HEK293T (cell line): Measurements from ENCODE around the gene FBXO40.
"Not testable (repeated sequence)": the region's sequence is repeated elsewhere in the genome, so short reads cannot be mapped to it uniquely, and the experiment has no call there.

Experiments
- CTCF ChIA-PET: fragments of 350-600 bp; formaldehyde crosslinking; extraction: SDS; loops from one replicate; lab custom pipeline; 2021; ENCODE audit warnings: antibody characterized with exemption, inconsistent platforms; lab: Yijun Ruan, JAX
- POLR2A ChIA-PET: fragments of 350-600 bp; formaldehyde crosslinking; extraction: SDS; loops from one replicate; lab custom pipeline; 2020; ENCODE audit warnings: antibody characterized with exemption, inconsistent platforms; lab: Yijun Ruan, JAX
- DNase-seq: peaks from one replicate; pipeline ENCODE4 v3.0.0; 2012; ENCODE audit warnings: mixed read lengths; ENCODE audit errors: extremely low spot score
- ARNT ChIP-seq: fragments of 450-650 bp; IDR thresholded peaks from 2 replicates; pipeline ENCODE4 v1.6.1; 2017; ENCODE audit warnings: mild to moderate bottlenecking
- BHLHE40 ChIP-seq: fragments of 450-650 bp; IDR thresholded peaks from 2 replicates; pipeline ENCODE4 v1.6.1; 2016; ENCODE audit warnings: mild to moderate bottlenecking, moderate library complexity, borderline replicate concordance
- CTBP1 ChIP-seq: fragments of 450-650 bp; IDR thresholded peaks from 2 replicates; pipeline ENCODE4 v1.6.1; 2016; ENCODE audit warnings: borderline replicate concordance
- ELF4 ChIP-seq: fragments of 450-650 bp; IDR thresholded peaks from 2 replicates; pipeline ENCODE4 v1.6.1; 2017; ENCODE audit warnings: antibody characterized with exemption
- FOXA1 ChIP-seq: fragments of 450-650 bp; IDR thresholded peaks from 2 replicates; pipeline ENCODE4 v1.6.1; 2016; ENCODE audit warnings: mild to moderate bottlenecking
- FOXK2 ChIP-seq: fragments of 450-650 bp; IDR thresholded peaks from 2 replicates; pipeline ENCODE4 v1.6.1; 2016; ENCODE audit warnings: mild to moderate bottlenecking
- HDGF ChIP-seq: fragments of 450-650 bp; IDR thresholded peaks from 2 replicates; pipeline ENCODE4 v1.6.1; 2017; ENCODE audit warnings: antibody characterized with exemption, borderline replicate concordance
- L3MBTL2 ChIP-seq: fragments of 450-650 bp; conservative IDR thresholded peaks from 2 replicates; pipeline ENCODE4 v1.6.1; 2016; ENCODE audit warnings: mild to moderate bottlenecking
- LEF1 ChIP-seq: fragments of 450-650 bp; IDR thresholded peaks from 2 replicates; pipeline ENCODE4 v1.6.1; 2017; ENCODE audit warnings: mild to moderate bottlenecking, borderline replicate concordance
- NFRKB ChIP-seq: fragments of 450-650 bp; IDR thresholded peaks from 2 replicates; pipeline ENCODE4 v1.6.1; 2016; ENCODE audit warnings: mild to moderate bottlenecking, moderate library complexity
- PKNOX1 ChIP-seq: fragments of 450-650 bp; IDR thresholded peaks from 2 replicates; pipeline ENCODE4 v1.6.1; 2016
- SP1 ChIP-seq: fragments of 450-650 bp; IDR thresholded peaks from 2 replicates; pipeline ENCODE4 v1.6.1; 2017
- SUZ12 ChIP-seq: fragments of 450-650 bp; IDR thresholded peaks from 2 replicates; pipeline ENCODE4 v1.6.1; 2016; ENCODE audit warnings: mild to moderate bottlenecking
- TARDBP ChIP-seq: fragments of 450-650 bp; IDR thresholded peaks from 2 replicates; pipeline ENCODE4 v1.6.1; 2016
- ZNF384 ChIP-seq: fragments of 450-650 bp; IDR thresholded peaks from 2 replicates; pipeline ENCODE4 v1.6.1; 2016

The FBXO40 gene

DNA sequence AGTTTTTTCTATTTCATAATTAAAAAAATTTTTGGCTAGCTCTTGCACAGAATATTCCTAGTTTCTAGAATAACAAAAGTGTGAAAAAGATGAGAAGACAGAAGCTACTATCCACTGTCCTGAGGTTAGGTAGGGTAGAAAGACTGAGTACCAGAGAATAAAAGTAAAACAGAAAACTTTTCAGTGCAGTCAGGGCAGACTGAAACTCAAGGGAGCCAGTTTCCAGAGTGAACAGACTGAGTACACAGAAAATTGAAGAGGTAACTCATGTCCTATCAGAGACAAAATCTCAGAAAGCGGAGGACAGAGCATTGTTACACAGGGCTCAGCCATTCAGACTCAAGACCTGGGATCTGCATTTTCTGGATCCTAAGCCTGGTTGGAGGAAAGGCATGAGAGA, 8.8 kb upstream of the FBXO40 start:
- CTCF ChIA-PET = no interaction called here
- DNase-seq = no peak
- no peak for TF ChIP-seq ZNF384
- TF ChIP-seq CTBP1 = no peak
- no peak for TF ChIP-seq PKNOX1
- TF ChIP-seq SP1 = no peak
- no peak for TF ChIP-seq BHLHE40
- TF ChIP-seq LEF1 = no peak
- no peak for TF ChIP-seq FOXA1
- TF ChIP-seq ARNT = no peak
- TF ChIP-seq SUZ12 = no peak
- no peak for TF ChIP-seq NFRKB
- no peak for TF ChIP-seq HDGF
- TF ChIP-seq TARDBP = no peak
- TF ChIP-seq L3MBTL2 = no peak
- no peak for TF ChIP-seq FOXK2
- no peak for TF ChIP-seq ELF4
- POLR2A ChIA-PET = no interaction called here

DNA sequence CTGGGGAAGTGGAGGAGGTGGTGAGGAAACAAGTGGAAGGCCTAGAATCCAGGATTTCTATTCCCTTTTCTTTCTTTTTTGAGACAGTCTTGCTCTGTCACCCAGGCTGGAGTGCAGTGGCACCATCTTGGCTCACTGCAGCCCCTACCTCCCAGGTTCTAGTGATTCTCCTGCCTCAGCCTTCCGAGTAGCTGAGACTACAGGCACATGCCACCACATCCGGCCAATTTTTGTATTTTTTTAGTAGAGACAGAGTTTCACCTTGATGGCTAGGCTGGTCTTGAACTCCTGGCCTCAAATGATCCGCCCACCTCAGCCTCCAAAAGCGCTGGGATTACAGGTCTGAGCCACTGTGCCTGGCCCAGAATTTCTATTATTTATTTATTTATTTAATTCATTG, 627 bp downstream of the FBXO40 start:
- CTCF ChIA-PET, POLR2A ChIA-PET, DNase-seq: not testable (repeated sequence)

GRCh38 chr3:121594850-121595249, 1.7 kb downstream of the FBXO40 start:
- POLR2A ChIA-PET = no interaction called here
- TF ChIP-seq ELF4 (no peak), ARNT (no peak), LEF1 (no peak), TARDBP (no peak), SP1 (no peak), PKNOX1 (no peak), FOXK2 (no peak), BHLHE40 (no peak), FOXA1 (no peak)
- CTCF ChIA-PET = no interaction called here
- DNase-seq = no peak

- ChIA-PET POLR2A (no interaction called here), CTCF (no interaction called here)
- no peak for DNase-seq
- TF ChIP-seq NFRKB (no peak), SUZ12 (no peak), ELF4 (no peak), BHLHE40 (no peak), FOXK2 (no peak), FOXA1 (no peak), SP1 (no peak), L3MBTL2 (no peak), CTBP1 (no peak), LEF1 (no peak), ZNF384 (no peak), HDGF (no peak), TARDBP (no peak)
Observed at GRCh38 chr3:121595765-121596406, 2.7 kb downstream of the FBXO40 start.

- POLR2A ChIA-PET = no interaction called here
- TF ChIP-seq FOXA1 = no peak
- no peak for TF ChIP-seq ZNF384
- TF ChIP-seq BHLHE40 = no peak
- TF ChIP-seq PKNOX1 = no peak
- no peak for TF ChIP-seq CTBP1
- CTCF ChIA-PET = no interaction called here
- DNase-seq = no peak
Observed at GRCh38 chr3:121598564-121598963, 5.4 kb downstream of the FBXO40 start.

DNA sequence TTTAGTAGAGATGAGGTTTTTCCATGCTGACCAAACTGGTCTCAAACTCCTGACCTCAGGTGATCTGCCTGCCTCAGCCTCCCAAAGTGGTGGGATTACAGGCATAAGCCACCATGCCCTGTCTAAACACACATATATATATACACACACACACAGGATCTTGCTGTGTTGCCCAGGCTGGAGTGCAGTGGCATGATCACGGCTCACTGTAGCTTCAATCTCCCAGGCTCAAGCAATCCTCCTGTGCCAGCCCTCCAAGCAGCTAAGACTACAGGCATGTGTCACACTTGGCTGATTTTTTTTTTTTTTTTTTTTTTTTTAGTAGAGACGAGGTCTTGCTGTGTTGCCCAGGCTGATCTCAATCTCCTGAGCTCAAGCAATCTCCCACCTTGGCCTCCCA, 6.7 kb downstream of the FBXO40 start:
- DNase-seq, POLR2A ChIA-PET: not testable (repeated sequence)
- CTCF ChIA-PET = interaction anchor here (0.6 kb wide), 1 partner anchor 79 kb away, joined by 3 read pairs; no protein-coding TSS in a partner anchor

DNA sequence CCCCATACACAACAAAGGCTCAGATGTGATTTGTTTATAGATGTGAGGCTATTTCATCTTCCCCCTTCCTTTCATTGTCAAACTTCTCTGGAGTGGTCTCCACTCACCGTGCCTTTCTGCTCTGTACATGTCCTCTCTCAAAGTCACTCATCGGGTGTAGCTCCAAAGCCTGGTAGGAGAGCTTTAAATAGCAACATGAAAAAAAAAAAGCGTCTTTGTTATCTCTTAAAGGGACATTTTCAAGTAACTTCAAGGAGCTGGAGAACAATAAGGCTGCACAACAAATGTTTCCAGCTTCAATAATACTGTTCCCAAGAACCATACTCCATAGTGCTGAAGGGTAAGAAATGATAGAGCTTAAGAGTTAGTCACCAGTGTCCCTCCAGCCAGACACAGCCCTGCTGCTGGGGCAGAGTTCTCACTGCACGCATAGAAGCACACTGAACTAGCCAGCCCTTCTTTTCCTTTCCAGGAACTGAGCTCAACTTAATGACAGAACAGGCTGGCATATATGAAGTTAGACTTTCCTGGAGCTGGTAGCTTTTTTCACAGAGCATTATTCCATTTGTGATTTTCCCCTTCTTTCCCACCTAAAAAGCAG, 8.1 kb downstream of the FBXO40 start:
- DNase-seq = no peak
- CTCF ChIA-PET = no interaction called here
- no peak for TF ChIP-seq PKNOX1
- TF ChIP-seq TARDBP = no peak
- TF ChIP-seq ELF4 = no peak
- no peak for TF ChIP-seq SUZ12
- no peak for TF ChIP-seq SP1
- POLR2A ChIA-PET = no interaction called here
